GM19438 (cell line): ENCODE data around the gene TBXAS1.
"Not testable (repeated sequence)": the region's sequence is repeated elsewhere in the genome, so short reads cannot be mapped to it uniquely, and the experiment has no call there.

Source experiments
- ATAC-seq: cut with Tn5 transposase; IDR thresholded peaks from one replicate; pipeline ENCODE4 v1.9.1; 2021; ENCODE audit warnings: low read depth; ENCODE audit not compliant: unreplicated experiment

TBXAS1 gene

GRCh38 chr7:139885511-139885910 is 56.4 kb downstream of the TBXAS1 start:
- no peak for ATAC-seq

- no peak for ATAC-seq
These were observed 57.1 kb downstream of the TBXAS1 start for GRCh38 chr7:139886206-139886605.

- ATAC-seq = no peak
These were observed 57.8 kb downstream of the TBXAS1 start for GRCh38 chr7:139886899-139887298.

DNA sequence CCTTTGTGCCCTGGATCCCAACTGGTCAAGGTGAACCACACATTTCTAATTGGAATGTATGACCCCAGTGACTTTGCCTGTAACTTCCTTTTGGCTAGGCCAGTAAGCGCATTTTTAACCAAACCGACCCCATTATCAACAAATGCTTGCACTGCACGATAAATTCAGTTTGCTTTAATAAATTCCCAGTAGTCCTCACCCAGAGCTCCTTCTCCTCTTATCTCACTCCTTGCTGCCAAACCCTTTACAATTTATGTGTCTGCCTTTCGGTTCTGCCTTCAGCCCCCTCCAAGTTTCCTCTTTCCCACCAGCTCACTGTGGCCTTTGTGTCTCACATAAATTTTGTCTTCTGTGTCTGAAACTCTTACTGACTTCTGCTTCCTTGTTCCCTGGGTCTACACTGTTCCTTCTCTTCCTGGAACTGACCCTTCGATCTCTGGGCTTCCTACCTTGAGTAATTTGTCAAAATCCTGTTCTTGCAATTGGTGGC is 59.0 kb downstream of the TBXAS1 start:
- no peak for ATAC-seq

DNA sequence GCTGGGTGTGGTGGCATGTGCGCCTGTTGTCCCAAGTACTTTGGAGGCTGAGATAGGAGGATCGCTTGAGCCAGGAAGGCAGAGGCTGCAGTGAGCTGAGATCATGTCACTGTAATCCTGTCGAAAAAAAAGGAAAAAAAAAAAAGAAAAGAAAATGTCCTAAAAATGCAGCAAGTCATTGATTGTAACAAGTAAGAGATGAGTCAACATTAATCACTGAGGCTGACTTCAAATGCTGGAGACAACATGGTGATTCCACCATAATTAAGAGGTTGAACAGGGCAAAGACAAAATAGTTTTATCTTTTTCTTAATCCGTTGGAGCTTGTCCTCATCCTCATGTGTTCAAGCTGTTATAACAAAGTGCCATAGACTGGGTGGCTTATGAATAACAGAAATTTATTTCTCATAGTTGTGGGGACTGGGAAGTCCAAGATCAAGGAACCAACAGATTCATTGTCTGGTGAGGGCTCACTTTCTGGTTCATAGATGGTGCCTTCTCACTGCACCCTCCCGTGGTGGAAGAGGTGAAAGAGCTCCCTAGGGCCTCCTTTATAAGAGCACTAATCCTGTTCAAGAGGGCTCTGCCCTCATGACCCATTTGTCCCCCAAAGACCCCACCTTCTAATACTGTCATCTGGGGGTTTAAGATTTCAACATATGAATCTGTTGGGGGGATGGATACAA is 60.3 kb downstream of the TBXAS1 start:
- no peak for ATAC-seq

- ATAC-seq = no peak
These were observed 64.4 kb downstream of the TBXAS1 start for GRCh38 chr7:139893461-139893860.

DNA sequence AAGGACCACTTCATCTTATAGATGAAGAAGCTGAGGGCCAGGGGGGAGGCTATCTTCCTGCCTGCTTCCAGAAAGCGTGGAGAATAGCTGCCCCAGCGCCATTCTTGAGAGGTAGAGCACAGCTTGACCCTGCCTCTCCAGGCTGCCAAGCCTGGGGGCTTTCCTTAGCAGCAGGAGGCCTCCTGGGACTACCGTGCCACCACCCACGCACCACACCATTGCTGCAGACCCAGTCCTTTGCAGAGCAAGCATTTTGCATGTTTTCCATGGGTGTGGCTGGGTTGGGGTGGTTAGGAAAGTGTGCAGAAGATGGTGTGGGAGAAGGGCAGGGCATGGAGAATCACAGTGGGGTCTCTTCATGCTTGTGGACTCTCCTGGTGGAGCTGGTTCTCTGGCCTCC is 64.9 kb downstream of the TBXAS1 start:
- no peak for ATAC-seq

DNA sequence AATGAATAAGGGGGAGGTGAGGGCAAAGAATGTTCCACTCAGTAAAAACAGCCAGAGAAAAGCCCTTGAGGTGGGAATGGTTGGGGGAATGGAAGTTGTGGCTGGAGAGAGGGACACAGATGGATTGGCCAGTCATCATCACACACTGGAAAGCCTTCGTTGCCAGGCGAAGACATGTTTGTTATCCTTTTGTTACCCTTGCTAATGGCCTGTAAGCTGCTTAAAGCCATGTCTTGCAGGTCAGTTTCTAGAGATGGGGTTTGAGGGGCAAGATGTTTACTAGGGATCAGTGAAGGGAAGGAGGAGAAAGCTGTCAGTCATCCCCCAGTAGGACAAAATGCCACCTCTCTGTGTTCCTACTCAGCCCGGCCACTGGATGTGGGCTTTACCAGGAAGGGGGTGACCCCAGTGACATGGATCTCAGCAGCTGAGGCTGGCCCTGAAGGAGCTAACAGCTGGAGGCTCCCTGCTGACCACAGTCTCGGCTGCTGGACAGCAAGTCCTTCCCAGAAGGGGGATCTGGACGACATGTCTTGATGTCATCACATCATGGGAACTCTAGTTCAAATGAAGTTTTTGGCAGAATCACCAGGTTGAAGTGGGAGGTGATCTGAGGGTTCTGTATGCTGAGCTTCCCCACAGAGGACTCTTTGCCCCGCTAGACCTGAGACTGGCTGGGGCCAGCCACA is 66.2 kb downstream of the TBXAS1 start:
- ATAC-seq = no peak

- no peak for ATAC-seq
These were observed 67.2 kb downstream of the TBXAS1 start for GRCh38 chr7:139896288-139896687.

DNA sequence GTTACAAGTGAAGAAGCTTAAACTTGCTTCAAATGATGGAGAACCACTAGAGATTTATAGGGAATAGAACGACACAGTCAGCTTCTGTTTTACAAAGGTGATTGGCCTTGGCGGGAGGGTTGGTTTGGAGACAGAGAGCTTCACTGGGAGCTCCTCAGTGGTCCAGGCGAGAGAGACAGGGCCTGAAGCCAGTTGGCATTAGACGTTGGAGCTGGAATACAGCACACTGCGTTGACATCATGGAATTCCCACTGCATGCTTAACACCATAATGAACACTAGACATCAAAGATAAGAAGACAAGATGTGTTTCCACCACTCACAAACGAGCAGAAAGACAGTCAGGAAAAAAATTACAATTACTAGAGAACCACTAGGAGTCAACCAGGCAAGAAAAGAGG is 67.8 kb downstream of the TBXAS1 start:
- no peak for ATAC-seq

DNA sequence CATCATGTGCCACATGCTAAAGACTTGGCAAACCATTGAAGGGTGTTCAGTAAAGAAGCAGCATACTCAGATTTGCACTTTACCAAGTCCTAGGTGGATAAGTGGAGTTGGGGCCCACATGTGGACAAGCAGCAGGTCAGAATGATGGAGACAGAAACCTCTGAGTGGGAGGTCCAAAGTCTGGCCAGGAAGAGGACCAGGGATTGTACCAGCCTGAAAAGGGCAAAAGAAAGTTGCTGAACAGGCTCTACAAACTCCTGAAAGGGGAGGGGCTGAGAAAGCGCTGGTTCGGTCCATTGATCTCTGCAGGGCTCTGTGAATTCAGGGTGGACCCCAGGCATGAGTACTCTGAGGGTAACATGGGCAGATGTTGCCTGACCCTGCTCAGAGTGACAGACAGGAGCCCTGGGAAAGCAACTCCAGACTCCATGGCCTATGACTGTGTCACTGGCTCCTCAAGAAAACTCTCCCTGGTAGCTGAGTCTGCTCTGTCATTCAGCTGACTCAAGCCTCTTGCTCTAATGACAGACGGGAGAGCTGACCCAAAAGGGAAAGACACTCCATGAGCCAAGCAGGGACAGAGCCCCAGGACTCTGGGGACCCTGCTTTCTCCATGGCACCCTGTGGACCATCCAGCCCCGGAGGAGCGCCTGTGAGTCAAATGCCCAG is 68.5 kb downstream of the TBXAS1 start:
- ATAC-seq = no peak

GRCh38 chr7:139898483-139898882 is 69.4 kb downstream of the TBXAS1 start:
- ATAC-seq = no peak

- ATAC-seq = no peak
These were observed 70.4 kb downstream of the TBXAS1 start for GRCh38 chr7:139899328-139899955.

DNA sequence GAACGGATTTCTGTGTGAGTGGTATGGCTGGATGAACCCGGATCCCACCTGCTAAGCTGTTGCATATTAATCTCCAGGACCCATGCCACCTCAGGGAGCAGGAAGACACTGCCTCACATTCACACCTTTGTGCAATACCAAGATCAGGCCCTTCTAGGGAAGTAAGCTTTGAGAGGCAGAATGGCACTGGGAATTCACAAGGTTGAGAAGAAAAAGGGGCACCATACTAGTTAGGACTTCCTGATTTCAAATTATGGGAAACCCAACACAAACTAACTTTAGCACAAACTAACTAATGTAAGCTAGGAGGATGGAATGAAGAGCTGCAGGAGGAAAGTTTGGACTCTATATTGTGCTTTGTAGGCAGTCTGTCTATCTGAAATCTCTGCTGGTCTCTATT is 71.3 kb downstream of the TBXAS1 start:
- ATAC-seq = no peak

GRCh38 chr7:139901056-139901795 is 72.2 kb downstream of the TBXAS1 start:
- no peak for ATAC-seq

DNA sequence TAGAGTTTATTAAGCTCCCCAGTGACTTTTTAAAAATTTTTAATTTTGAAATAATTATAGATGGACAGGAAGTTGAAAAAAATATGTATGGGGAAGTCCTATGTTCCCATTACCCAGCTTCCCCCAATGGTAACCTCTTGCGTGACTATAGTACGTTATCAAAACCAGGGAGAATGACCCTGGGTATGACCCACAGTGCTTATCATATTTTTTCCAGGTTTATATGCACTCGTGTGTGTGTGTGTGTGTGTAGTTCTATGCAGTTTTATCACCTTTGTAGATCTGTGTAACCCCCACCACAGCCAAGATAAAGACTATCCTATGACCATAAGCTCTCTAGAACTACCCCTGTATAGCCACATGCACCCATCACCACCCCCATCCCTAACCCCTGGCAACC is 72.8 kb downstream of the TBXAS1 start:
- no peak for ATAC-seq

DNA sequence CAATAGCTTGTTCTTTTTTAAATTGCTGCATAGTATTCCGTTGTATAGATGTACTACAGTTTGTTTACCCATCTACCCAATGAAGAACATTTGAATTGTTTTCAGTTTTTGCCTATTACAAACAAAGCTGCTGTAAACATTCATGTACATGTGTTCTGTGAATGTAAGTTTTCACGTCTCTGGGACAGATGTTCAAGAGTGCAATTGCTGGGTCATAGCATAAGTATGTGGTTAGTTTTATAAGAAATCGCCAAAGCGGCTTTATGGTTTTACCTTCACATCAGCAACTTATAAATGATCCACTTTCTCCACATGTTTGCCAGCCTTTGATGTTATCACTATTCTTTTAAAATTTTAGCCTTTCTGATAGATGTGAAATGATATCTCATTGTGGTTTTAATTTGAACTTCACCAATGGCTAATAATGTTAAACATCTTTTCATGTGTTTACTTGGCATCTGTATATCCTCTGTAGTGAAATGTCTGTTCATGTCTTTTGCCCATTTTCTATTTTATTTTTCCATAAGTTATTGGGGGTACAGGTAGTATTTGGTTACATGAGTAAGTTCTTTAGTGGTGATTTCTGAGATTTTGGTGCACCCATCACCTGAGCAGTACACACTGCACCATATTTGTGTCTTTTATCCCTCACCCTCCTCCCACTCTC is 73.5 kb downstream of the TBXAS1 start:
- no peak for ATAC-seq

- ATAC-seq = not testable (repeated sequence)
These were observed 74.0 kb downstream of the TBXAS1 start for GRCh38 chr7:139903103-139903477.

DNA sequence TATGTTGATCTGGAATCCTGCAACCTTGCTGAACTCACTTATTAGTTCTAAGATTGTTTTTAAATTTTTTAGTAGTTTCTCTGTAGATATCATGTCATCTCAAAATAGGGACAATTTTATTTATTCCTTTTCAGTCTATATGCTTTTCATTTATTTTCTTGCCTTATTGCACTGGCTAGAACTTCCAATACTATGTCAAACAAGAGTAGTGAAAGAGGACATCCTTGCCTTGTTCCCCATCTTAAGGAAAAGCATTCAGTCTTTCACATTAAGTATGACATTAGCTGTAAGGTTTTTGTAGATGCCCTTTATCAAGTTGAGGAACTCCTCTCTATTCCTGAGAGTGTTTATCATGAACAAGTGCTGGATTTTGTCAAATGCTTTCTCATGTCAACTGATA is 77.8 kb downstream of the TBXAS1 start:
- ATAC-seq = no peak

GRCh38 chr7:139908792-139909191 is 79.7 kb downstream of the TBXAS1 start:
- no peak for ATAC-seq
